ENCODE results near the gene ZFYVE1. TPM values are rescaled to one million over a fixed set of nuclear protein-coding genes. Genes with fewer than 3 reads are reported as not detected.

ZFYVE1 gene
- total RNA-seq, 2 experiments from 2014 or later: 13.9 to 14.7 TPM

- H3K4me1 Mint-ChIP-seq: peaks cover under 1% of the 10 kb centered on the region
These were observed 30.0 kb downstream of the ZFYVE1 start for GRCh38 chr14:72996916-72997315.

DNA sequence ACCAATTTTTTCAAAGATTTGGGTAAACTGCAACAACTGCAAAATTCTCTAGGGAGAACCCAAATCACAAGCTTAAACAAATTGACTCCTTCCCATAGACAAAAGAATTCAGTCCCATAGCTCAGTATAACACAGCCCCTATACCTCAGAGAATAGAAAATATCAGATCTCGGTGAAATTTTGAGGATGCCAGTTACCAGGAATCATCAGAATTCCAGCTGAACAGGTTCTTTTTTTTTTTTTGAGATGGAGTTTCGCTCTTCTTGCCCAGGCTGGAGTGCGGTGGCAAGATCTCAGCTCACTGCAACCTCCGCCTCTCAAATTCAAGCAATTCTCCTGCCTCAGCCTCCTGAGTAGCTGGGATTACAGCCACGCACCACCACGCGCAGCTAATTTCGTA is 36.7 kb downstream of the ZFYVE1 start:
- CTCF ChIA-PET: no interaction called here
- no peak for ATAC-seq

More at GRCh38 chr14:72996916-72997315, 30.0 kb downstream of the ZFYVE1 start:
- H3K27ac Mint-ChIP-seq: no peak overlapping the region
- CTCF ChIA-PET: interaction anchor here (1.2 kb wide), 1 partner anchor 16 kb away, joined by 3 read pairs; no protein-coding TSS in a partner anchor
- no peak for DNase-seq
- no peak for ATAC-seq
- H3K36me3 Mint-ChIP-seq: peaks cover 23% of the 10 kb centered on the region
- H3K4me3 Mint-ChIP-seq: no peak overlapping the region
- H3K27me3 Mint-ChIP-seq: no peaks in the 10 kb centered on the region
- no peaks in the 10 kb centered on the region for H3K9me3 Mint-ChIP-seq (ENCODE audit: low read depth)

GRCh38 chr14:72986857-72987256 is 40.0 kb downstream of the ZFYVE1 start:
- Mint-ChIP-seq H3K27ac (no peak overlapping the region), H3K27me3 (no peaks in the 10 kb centered on the region), H3K4me1 (no peaks in the 10 kb centered on the region), H3K9me3 (ENCODE audit: low read depth) (no peaks in the 10 kb centered on the region), H3K4me3 (no peak overlapping the region), H3K36me3 (peaks cover 15% of the 10 kb centered on the region)
- DNase-seq: no peak
- CTCF ChIA-PET: no interaction called here
- ATAC-seq: no peak

More for the DNA sequence above, 36.7 kb downstream of the ZFYVE1 start:
- peaks cover 3% of the 10 kb centered on the region for H3K36me3 Mint-ChIP-seq
- H3K27me3 Mint-ChIP-seq: no peaks in the 10 kb centered on the region
- no peak for DNase-seq
- no peaks in the 10 kb centered on the region for H3K9me3 Mint-ChIP-seq (ENCODE audit: low read depth)
- H3K4me1 Mint-ChIP-seq: no peaks in the 10 kb centered on the region
- no peak overlapping the region for H3K27ac Mint-ChIP-seq
- no peak overlapping the region for H3K4me3 Mint-ChIP-seq

GRCh38 chr14:72986214-72986613 is 40.7 kb downstream of the ZFYVE1 start:
- Mint-ChIP-seq H3K4me1 (no peaks in the 10 kb centered on the region), H3K9me3 (ENCODE audit: low read depth) (no peaks in the 10 kb centered on the region), H3K4me3 (no peak overlapping the region), H3K36me3 (peaks cover 14% of the 10 kb centered on the region), H3K27ac (no peak overlapping the region), H3K27me3 (no peaks in the 10 kb centered on the region)
- DNase-seq (no peak), ATAC-seq (no peak)
- CTCF ChIA-PET: no interaction called here

- CTCF ChIA-PET: no interaction called here
- DNase-seq: no peak
- no peaks in the 10 kb centered on the region for H3K27me3 Mint-ChIP-seq
- no peak for ATAC-seq
- no peaks in the 10 kb centered on the region for H3K9me3 Mint-ChIP-seq (ENCODE audit: low read depth)
- no peak overlapping the region for H3K4me3 Mint-ChIP-seq
- no peaks in the 10 kb centered on the region for H3K4me1 Mint-ChIP-seq
- H3K27ac Mint-ChIP-seq: no peak overlapping the region
- H3K36me3 Mint-ChIP-seq: peaks cover 15% of the 10 kb centered on the region
These were observed 44.7 kb downstream of the ZFYVE1 start for GRCh38 chr14:72982146-72982708.

- DNase-seq (no peak), ATAC-seq (no peak)
- Mint-ChIP-seq H3K4me3 (no peak overlapping the region), H3K27me3 (no peaks in the 10 kb centered on the region), H3K27ac (no peak overlapping the region), H3K4me1 (no peaks in the 10 kb centered on the region), H3K36me3 (peaks cover 15% of the 10 kb centered on the region), H3K9me3 (ENCODE audit: low read depth) (no peaks in the 10 kb centered on the region)
- CTCF ChIA-PET: interaction anchor here (1.0 kb wide), 1 partner anchor 32 kb away, joined by 5 read pairs; no protein-coding TSS in a partner anchor
These were observed 46.0 kb downstream of the ZFYVE1 start for GRCh38 chr14:72980863-72981262.

DNA sequence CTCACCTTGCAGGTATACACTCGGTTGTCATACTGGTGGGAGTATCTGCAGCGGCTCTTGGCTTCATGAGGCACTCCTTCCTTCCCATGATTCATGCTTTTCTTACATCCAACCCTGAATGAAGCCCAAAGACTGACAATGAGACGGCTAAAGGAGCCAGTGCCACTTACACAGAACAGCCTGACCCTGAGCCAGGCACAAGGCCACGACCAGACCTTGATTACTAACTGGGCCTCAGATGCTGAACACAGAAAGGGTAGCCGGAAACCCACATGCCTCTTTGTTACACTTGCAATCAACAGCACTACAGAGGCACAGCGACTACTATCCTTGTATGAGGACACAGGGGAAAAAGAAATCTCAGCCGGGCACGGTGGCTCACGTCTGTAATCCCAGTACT is 48.0 kb downstream of the ZFYVE1 start:
- no peaks in the 10 kb centered on the region for H3K4me1 Mint-ChIP-seq
- H3K36me3 Mint-ChIP-seq: peaks cover 10% of the 10 kb centered on the region
- H3K4me3 Mint-ChIP-seq: no peak overlapping the region
- no peak for DNase-seq
- no peaks in the 10 kb centered on the region for H3K9me3 Mint-ChIP-seq (ENCODE audit: low read depth)
- no peaks in the 10 kb centered on the region for H3K27me3 Mint-ChIP-seq
- no peak for ATAC-seq
- H3K27ac Mint-ChIP-seq: no peak overlapping the region
- CTCF ChIA-PET: interaction anchor here (1.4 kb wide), 1 partner anchor 30 kb away, joined by 3 read pairs; no protein-coding TSS in a partner anchor

- Mint-ChIP-seq H3K36me3 (peaks cover 15% of the 10 kb centered on the region), H3K27me3 (no peaks in the 10 kb centered on the region), H3K4me3 (no peak overlapping the region), H3K27ac (no peak overlapping the region), H3K9me3 (ENCODE audit: low read depth) (no peaks in the 10 kb centered on the region), H3K4me1 (no peaks in the 10 kb centered on the region)
- DNase-seq: no peak
- CTCF ChIA-PET: interaction anchor here (0.7 to 1.2 kb wide), 2 partner anchors 18 to 31 kb away, joined by 3 read pairs; no protein-coding TSS in a partner anchor
- no peak for ATAC-seq
These were observed 51.1 kb downstream of the ZFYVE1 start for GRCh38 chr14:72975770-72976169.

DNA sequence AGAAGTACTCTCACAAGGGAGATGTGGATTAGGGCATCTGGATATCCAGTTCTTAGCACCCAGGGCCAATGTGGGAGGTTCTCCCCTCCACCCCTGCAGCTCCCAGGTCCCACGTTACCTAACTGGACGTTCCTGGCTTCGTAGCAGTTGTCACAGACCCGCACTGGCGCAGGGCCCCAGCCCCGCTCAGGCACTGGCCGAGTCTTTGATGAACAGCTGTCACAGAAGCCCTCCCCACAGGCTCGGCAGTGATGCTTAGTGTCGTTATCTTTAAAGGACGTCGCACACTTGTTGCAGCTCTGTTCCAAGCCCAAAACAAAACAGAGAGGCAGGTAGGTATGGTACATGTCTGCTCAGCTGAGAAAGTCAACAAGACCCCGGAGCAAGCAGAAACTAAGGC is 52.2 kb downstream of the ZFYVE1 start:
- no peak overlapping the region for H3K27ac Mint-ChIP-seq
- H3K9me3 Mint-ChIP-seq (ENCODE audit: low read depth): no peaks in the 10 kb centered on the region
- no peaks in the 10 kb centered on the region for H3K27me3 Mint-ChIP-seq
- DNase-seq: no peak
- H3K36me3 Mint-ChIP-seq: peaks cover 19% of the 10 kb centered on the region
- CTCF ChIA-PET: no interaction called here
- ATAC-seq: no peak
- no peaks in the 10 kb centered on the region for H3K4me1 Mint-ChIP-seq
- no peak overlapping the region for H3K4me3 Mint-ChIP-seq

GRCh38 chr14:72970824-72971434 is 56.0 kb downstream of the ZFYVE1 start:
- Mint-ChIP-seq H3K9me3 (ENCODE audit: low read depth) (no peaks in the 10 kb centered on the region), H3K4me3 (no peak overlapping the region), H3K27me3 (no peaks in the 10 kb centered on the region), H3K4me1 (no peaks in the 10 kb centered on the region), H3K27ac (no peak overlapping the region), H3K36me3 (peaks cover 20% of the 10 kb centered on the region)
- CTCF ChIA-PET: no interaction called here
- DNase-seq: no peak
- ATAC-seq: no peak

- no peaks in the 10 kb centered on the region for H3K9me3 Mint-ChIP-seq (ENCODE audit: low read depth)
These were observed 56.8 kb downstream of the ZFYVE1 start for GRCh38 chr14:72970058-72970630.

DNA sequence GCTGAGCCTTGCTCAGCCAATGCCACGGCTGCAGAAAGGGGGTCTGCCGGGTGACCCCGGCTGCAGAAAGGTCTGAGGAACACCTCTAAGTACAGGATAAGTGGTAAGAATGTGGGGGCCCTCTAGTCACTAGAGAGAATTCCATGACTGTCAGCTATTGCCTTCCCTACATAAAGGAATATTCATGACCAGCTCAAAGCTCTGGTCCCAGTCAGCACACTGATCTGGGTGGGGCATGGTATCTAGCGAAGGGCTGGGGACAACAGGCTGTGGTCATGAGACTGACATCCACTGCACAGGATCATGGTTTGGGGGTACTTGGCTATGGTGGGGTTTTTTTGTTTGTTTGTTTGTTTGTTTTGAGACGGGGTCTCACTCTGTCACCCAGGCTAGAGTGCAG is 58.6 kb downstream of the ZFYVE1 start:
- peaks cover 23% of the 10 kb centered on the region for H3K4me1 Mint-ChIP-seq
- H3K9me3 Mint-ChIP-seq (ENCODE audit: low read depth): no peaks in the 10 kb centered on the region
- H3K4me3 Mint-ChIP-seq: no peak overlapping the region
- H3K36me3 Mint-ChIP-seq: peaks cover 14% of the 10 kb centered on the region
- no peaks in the 10 kb centered on the region for H3K27me3 Mint-ChIP-seq
- no peak for ATAC-seq
- CTCF ChIA-PET: interaction anchor here (0.7 kb wide), 1 partner anchor 90 kb away, joined by 3 read pairs; the partner anchor contains the start of gene RBM25
- H3K27ac Mint-ChIP-seq: no peak overlapping the region
- DNase-seq: no peak

More at GRCh38 chr14:72970058-72970630, 56.8 kb downstream of the ZFYVE1 start:
- ATAC-seq: no peak
- peaks cover 18% of the 10 kb centered on the region for H3K36me3 Mint-ChIP-seq
- no peak for DNase-seq
- no peak overlapping the region for H3K27ac Mint-ChIP-seq
- peaks cover 7% of the 10 kb centered on the region for H3K4me1 Mint-ChIP-seq
- no peak overlapping the region for H3K4me3 Mint-ChIP-seq
- H3K27me3 Mint-ChIP-seq: no peaks in the 10 kb centered on the region
- CTCF ChIA-PET: no interaction called here

DNA sequence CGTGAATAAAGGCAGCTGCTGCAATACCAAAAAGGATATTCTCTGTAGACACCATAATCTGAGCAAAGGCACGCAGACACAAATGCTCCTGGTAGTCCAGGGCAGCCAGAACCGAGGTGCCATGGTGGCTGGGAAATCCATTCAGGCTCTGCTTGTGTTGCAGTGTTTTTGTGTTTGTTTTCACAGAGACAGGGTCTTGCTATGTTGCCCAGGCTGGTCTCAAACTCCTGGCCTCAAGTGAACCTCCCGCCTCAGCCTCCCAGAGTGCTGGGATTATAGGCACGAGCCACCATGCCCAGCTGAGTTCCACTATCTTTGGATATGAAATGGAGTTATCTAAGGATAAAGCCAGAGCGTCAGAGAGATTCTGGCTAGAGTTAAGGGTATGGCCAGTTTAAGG is 60.9 kb downstream of the ZFYVE1 start:
- ATAC-seq (no peak), DNase-seq (no peak)
- H3K4me1 Mint-ChIP-seq: peaks cover 27% of the 10 kb centered on the region
- peaks cover 17% of the 10 kb centered on the region for H3K36me3 Mint-ChIP-seq
- no peak overlapping the region for H3K27ac Mint-ChIP-seq
- H3K27me3 Mint-ChIP-seq: no peaks in the 10 kb centered on the region
- CTCF ChIA-PET: interaction anchor here (0.6 to 1.3 kb wide), 2 partner anchors 13 to 14 kb away, joined by 3 to 4 read pairs; no protein-coding TSS in a partner anchor
- no peaks in the 10 kb centered on the region for H3K9me3 Mint-ChIP-seq (ENCODE audit: low read depth)
- H3K4me3 Mint-ChIP-seq: no peak overlapping the region

DNA sequence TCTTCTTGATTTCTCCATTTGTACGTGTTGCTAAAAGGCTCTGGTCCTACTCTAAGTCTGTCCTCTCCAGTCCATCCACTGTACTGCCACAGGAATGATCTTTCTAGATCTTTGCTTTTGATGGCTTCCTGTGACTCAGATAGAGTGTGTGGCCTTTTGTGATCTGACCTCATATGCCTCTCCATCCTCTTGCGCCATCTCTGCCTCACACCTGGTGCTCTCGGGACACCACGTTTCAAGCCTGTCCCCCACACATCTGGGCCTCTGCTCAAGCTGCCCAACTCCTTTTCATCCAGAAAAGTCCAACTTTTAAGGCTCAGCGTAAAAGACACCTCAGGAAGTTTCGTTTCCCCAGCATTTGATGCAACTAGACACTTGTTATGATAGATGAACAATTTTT is 61.7 kb downstream of the ZFYVE1 start:
- CTCF ChIA-PET: interaction anchor here (0.6 kb wide), 1 partner anchor 13 kb away, joined by 4 read pairs; no protein-coding TSS in a partner anchor
- Mint-ChIP-seq H3K4me1 (peaks cover 27% of the 10 kb centered on the region), H3K4me3 (no peak overlapping the region), H3K36me3 (peaks cover 18% of the 10 kb centered on the region), H3K27me3 (no peaks in the 10 kb centered on the region), H3K9me3 (ENCODE audit: low read depth) (no peaks in the 10 kb centered on the region), H3K27ac (no peak overlapping the region)
- ATAC-seq (peak; percentile 35), DNase-seq (no peak)

Measured in activated CD8-positive, alpha-beta memory T cell treated with anti-CD3 and anti-CD28 coated beads, Interleukin-2, amount 10 ng/mL, durations not matched to agents 7 days and 5 days (primary cell).